Colonic mucosa (tissue), 4 donors: ENCODE results near the gene CTIF. TPM values are rescaled to one million over a fixed set of nuclear protein-coding genes. Genes with fewer than 3 reads are reported as not detected.

Experiments used
- DNase-seq: peaks from one replicate; pipeline ENCODE4 v3.0.0-alpha.2; 2020
- H3K27ac ChIP-seq: fragments of 200-600 bp; one replicate; pipeline ENCODE4 v1.8.0; 2021
- H3K27me3 ChIP-seq: fragments of 200-600 bp; one replicate; pipeline ENCODE4 v1.8.0; 2021
- H3K36me3 ChIP-seq: fragments of 200-600 bp; one replicate; pipeline ENCODE4 v1.8.0; 2021
- H3K4me1 ChIP-seq: fragments of 200-600 bp; one replicate; pipeline ENCODE4 v1.8.0; 2021; ENCODE audit warnings: mild to moderate bottlenecking
- H3K4me3 ChIP-seq: fragments of 200-600 bp; one replicate; pipeline ENCODE4 v1.8.0; 2021
- H3K9ac ChIP-seq, 2 donors: one replicate each; pipeline ENCODE4 v1.7.0; 2013; ENCODE audit warnings: control low read depth in 2 of 2, low read depth in 2 of 2, low read length in 2 of 2
- H3K9me3 ChIP-seq: fragments of 200-600 bp; one replicate; pipeline ENCODE4 v1.8.0; 2021
- intact Hi-C: fragments of 100-400 bp; cut with DNase I; formaldehyde crosslinking; loops from one replicate; pipeline ENCODE4 v1.14.1; 2022
- total RNA-seq, 2 donors: library from RNA; stranded (reverse); fragmentation: NEBNext Ultra II Directional in 1 of 2; extraction: Animal tissue kit (Norgen Biotek cat#: 25700) in 1 of 2; gene quantifications; one replicate each; pipeline ENCODE4 v1.2.1, GENCODE V29; 2021
- TF ChIP-seq, protein P1 (sequence below): fragments of 200-600 bp; IDR thresholded peaks from one replicate; pipeline ENCODE4 v1.8.0; 2022; ENCODE audit warnings: antibody characterized with exemption, mild to moderate bottlenecking
- donor health status: healthy.
- donor health status: DM: no; HTN: no; CAD: no.
- donor health status: DM: no; HTN: no; CAD: no.

The CTIF gene
- total RNA-seq, 2 donors from 2014 or later = 13.0 to 16.7 TPM

DNA sequence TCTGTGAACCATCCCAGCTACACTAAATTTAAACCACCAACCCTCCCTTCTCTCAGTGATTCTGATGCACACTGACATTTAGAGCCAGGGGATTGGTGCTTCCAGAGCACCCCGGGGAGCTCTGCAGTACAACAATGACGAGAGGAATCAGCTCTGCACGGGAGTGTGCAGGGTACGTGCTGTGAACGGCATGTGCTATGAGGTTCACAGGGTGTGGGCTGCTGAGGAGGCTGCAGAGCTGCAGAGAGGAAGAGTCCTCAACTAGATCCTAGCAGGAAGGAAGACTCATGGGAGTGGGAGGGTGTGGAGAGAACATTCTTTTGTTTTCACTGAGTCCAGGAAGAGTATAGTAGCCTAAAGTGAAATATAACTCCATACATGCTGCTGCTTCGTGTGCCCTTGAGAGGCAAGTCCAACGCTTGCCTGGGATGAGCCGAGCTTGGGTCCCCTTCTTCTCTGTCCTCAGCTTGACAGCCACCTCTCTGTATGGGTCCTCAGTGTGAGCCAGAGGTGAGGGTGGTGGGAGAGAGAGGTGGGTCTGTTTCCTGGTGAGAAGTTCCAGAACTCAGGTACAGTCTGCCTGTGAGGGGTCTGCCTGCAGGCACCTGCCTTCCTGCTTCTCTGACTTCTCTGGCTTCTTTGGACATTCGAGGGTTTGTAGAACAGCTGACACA lies 118.8 kb downstream of the CTIF start:
- TF ChIP-seq, protein P1, sequence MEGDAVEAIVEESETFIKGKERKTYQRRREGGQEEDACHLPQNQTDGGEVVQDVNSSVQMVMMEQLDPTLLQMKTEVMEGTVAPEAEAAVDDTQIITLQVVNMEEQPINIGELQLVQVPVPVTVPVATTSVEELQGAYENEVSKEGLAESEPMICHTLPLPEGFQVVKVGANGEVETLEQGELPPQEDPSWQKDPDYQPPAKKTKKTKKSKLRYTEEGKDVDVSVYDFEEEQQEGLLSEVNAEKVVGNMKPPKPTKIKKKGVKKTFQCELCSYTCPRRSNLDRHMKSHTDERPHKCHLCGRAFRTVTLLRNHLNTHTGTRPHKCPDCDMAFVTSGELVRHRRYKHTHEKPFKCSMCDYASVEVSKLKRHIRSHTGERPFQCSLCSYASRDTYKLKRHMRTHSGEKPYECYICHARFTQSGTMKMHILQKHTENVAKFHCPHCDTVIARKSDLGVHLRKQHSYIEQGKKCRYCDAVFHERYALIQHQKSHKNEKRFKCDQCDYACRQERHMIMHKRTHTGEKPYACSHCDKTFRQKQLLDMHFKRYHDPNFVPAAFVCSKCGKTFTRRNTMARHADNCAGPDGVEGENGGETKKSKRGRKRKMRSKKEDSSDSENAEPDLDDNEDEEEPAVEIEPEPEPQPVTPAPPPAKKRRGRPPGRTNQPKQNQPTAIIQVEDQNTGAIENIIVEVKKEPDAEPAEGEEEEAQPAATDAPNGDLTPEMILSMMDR = no peak
- Histone ChIP-seq H3K36me3 (no peaks in the 10 kb centered on the region), H3K27me3 (no peaks in the 10 kb centered on the region), H3K4me1 (no peaks in the 10 kb centered on the region), H3K27ac (no peak overlapping the region), H3K4me3 (no peak overlapping the region), H3K9me3 (no peaks in the 10 kb centered on the region), H3K9ac (no peak overlapping the region)
- DNase-seq = no peak
- intact Hi-C loops = no loop called here

DNA sequence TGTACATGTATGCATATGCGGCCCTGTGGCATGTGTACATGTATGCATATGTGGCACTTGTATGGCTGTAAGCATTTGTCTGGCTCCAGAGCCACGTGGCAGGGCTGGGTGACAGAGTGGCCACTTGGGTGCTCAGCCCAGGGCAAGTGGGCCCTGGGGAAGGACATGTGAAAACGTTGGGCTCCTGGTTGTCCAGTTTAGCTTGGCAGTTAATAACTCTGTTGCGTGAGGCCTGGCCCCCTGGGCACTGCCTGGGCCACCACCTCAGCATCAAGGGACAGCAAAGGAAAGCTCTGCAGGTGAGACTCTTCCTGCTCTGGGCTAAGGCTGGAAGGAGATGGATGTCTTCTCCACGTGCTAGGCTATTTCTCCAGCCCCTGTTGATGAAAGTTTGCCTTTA lies 119.9 kb downstream of the CTIF start:
- Histone ChIP-seq H3K27me3 (no peaks in the 10 kb centered on the region), H3K9ac (no peak overlapping the region), H3K4me1 (no peaks in the 10 kb centered on the region), H3K36me3 (no peaks in the 10 kb centered on the region), H3K9me3 (no peaks in the 10 kb centered on the region), H3K4me3 (no peak overlapping the region), H3K27ac (no peak overlapping the region)
- intact Hi-C loops = no loop called here
- DNase-seq = no peak
- TF ChIP-seq, protein P1 = no peak

DNA sequence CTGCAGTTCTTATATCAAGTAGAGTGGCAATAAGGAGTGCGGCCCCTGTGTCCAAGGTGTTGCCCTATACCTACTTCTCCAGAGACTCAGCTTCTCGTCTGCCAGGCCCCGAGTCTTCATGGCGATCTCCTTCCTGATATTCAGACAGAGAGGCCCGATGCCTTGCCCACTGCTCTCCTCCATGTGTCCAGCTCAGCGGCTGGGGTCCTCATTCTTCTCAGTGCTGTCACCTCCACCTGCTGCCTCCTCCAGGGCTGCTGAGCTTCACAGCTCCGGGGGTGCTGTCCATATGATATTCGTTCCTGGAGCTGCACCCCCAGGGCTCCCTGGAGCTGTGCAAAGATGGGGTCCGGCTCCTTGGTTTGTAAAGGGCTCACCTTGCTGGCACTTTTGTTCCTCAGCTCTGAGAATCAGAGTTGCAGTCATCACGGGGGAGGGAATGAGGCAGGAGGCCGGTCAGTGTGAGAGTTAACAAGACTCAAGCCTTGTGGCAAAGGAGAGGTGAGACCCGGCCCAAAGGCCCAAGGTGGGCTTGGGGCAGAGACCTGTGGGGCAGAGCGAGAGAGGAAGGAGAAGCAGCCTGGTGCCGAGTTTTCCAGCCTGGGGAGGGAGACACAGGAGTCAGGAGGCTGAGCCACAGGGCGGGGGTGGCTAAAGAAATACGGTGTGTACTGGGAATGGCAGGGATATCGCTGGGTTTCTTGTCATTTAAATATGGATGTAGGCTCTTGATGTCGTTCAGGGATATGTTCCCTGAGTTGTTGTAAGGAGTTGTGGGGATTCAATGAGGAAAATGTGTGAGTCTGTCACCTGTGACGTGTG lies 120.6 kb downstream of the CTIF start:
- Histone ChIP-seq H3K9ac (no peak overlapping the region), H3K4me3 (no peak overlapping the region), H3K9me3 (no peaks in the 10 kb centered on the region), H3K4me1 (no peaks in the 10 kb centered on the region), H3K36me3 (no peaks in the 10 kb centered on the region), H3K27ac (no peak overlapping the region), H3K27me3 (no peaks in the 10 kb centered on the region)
- intact Hi-C loops = no loop called here
- TF ChIP-seq, protein P1 = no peak
- DNase-seq = no peak

DNA sequence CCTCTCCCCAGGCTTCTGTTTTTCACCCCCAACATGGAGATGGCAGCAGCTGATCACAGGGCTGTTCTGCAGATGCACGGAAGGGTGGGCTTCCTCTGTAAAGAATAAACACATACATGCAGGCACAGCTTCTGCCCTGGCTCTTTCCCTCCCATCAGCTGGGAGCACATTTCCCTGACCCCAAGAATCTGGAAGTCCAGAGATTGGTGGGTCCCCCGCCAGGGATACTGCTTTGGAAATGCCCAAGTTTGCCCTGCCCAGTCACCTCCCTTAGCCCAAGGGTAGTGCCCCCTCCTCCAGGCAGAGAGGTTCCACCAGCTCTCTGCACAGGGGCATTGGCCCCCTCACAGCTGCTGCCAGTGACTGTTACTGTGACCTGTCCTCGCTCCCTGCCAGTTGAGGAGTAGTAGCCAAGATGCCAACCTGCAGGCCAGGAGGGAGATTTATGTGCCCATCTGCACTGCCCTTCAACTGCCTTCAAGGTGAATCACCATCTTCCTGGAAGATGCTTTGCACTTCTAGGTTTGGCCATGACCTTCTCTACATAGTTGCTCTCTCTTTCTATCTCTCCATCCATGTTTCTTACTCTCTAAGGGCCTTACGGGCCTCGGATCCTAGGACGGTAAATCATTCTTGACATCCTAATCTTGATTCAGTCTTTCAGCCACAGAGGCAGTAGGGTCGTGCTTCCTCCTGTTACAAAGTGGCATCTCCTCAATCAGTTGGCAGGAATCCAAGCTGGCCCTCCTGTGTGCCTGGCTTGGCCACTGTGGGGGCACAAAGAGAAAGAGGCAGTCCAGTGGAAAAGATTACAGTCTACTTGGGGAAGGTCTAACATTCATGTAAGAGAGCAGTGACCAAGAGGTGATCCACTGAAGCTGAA lies 121.8 kb downstream of the CTIF start:
- H3K27ac ChIP-seq = no peak overlapping the region
- H3K4me1 ChIP-seq = no peaks in the 10 kb centered on the region
- H3K36me3 ChIP-seq = no peaks in the 10 kb centered on the region
- H3K9me3 ChIP-seq = no peaks in the 10 kb centered on the region
- TF ChIP-seq, protein P1 = no peak
- intact Hi-C loops = no loop called here
- no peaks in the 10 kb centered on the region for H3K27me3 ChIP-seq
- DNase-seq = no peak
- H3K4me3 ChIP-seq = no peak overlapping the region
- no peak overlapping the region for H3K9ac ChIP-seq

DNA sequence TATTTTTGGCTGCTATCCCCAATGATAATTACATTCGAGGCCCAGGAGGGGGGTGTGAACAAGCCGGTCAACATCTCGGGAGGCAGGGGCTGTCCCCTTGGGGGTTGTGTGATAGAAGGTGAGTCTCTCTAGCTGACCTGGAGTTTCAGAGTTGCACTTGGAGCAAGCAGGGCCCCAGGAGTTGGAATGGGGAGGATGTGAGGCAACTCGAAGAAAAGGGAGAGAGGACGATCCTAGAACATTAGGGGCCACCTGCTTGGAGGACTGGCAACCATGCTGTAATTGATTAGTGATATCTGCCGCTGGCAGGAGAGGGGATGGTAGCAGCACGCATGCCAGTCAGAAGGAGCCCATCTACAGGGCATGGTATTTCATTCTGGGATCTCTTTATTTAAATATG lies 122.6 kb downstream of the CTIF start:
- DNase-seq = no peak
- H3K4me3 ChIP-seq = no peak overlapping the region
- H3K4me1 ChIP-seq = no peaks in the 10 kb centered on the region
- H3K9ac ChIP-seq = no peak overlapping the region
- H3K27me3 ChIP-seq = no peaks in the 10 kb centered on the region
- H3K9me3 ChIP-seq = no peaks in the 10 kb centered on the region
- H3K36me3 ChIP-seq = no peaks in the 10 kb centered on the region
- H3K27ac ChIP-seq = no peak overlapping the region
- intact Hi-C loops = no loop called here
- TF ChIP-seq, protein P1 = no peak
